HEK293 (cell line): Measurements from ENCODE around the gene ZBTB39.

ENCODE experiments used
- CTCF ChIP-seq: fragments of 450-650 bp; formaldehyde crosslinking; IDR thresholded peaks from 2 replicates; pipeline ENCODE4 v1.5.1; 2016; ENCODE audit warnings: missing biosample characterization, missing genetic modification characterization
- YY1 ChIP-seq: fragments of 450-650 bp; formaldehyde crosslinking; IDR thresholded peaks from 2 replicates; pipeline ENCODE4 v1.5.1; 2018; ENCODE audit warnings: missing biosample characterization, missing genetic modification characterization
- ZNF148 ChIP-seq: fragments of 450-650 bp; formaldehyde crosslinking; IDR thresholded peaks from 2 replicates; pipeline ENCODE4 v1.5.0; 2017; ENCODE audit warnings: missing biosample characterization, missing genetic modification characterization, borderline replicate concordance
- ZNF707 ChIP-seq: fragments of 450-650 bp; formaldehyde crosslinking; IDR thresholded peaks from 2 replicates; pipeline ENCODE4 v1.5.1; 2016; ENCODE audit warnings: missing biosample characterization, missing genetic modification characterization
- ZSCAN4 ChIP-seq: fragments of 450-650 bp; formaldehyde crosslinking; IDR thresholded peaks from 2 replicates; pipeline ENCODE4 v1.5.1; 2017; ENCODE audit warnings: missing biosample characterization, missing genetic modification characterization
- TF ChIP-seq, protein P1 (sequence below): fragments of 450-650 bp; formaldehyde crosslinking; conservative IDR thresholded peaks from 2 replicates; pipeline ENCODE4 v1.5.1; 2016; ENCODE audit warnings: low read depth, missing biosample characterization, missing genetic modification characterization

DNA sequence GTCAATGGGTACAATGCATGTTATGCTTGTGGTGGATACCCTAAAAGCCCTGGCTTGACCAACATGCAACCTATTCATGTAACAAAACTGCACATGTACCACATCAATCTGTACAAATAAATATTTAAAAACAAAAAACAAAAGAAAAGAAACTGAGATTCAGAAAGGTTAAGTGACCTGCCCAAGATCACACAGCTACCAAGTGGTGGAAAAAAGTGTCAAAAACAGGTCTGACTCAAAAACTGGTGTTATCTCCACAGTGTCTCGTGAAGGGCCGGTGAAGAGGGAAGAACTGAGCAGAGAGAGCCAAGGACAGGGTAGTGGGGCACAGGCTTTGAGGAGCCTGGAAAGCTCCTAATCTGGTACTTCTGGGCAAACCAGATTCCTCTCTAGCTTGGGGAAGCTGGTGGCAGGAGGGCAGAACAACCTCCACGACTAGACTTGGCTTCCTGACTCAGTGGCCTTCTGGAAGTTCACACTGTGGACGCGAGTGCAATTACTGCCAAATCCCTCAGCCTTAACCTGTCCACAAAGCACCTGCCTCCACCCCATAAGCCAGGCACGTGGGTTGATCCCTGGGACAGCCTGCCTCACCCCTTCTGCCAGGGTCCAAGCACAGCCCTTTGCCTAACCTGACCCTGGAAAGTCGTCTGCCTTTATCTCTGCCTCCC, 15.6 kb downstream of the ZBTB39 start:
- TF ChIP-seq ZNF707 (no peak), ZNF148 (tag by site-specific recombination) (no peak), CTCF (tag by site-specific recombination) (no peak), ZSCAN4 (tag by site-specific recombination) (no peak), YY1 (tag by site-specific recombination) (no peak)
- TF ChIP-seq, protein P1, sequence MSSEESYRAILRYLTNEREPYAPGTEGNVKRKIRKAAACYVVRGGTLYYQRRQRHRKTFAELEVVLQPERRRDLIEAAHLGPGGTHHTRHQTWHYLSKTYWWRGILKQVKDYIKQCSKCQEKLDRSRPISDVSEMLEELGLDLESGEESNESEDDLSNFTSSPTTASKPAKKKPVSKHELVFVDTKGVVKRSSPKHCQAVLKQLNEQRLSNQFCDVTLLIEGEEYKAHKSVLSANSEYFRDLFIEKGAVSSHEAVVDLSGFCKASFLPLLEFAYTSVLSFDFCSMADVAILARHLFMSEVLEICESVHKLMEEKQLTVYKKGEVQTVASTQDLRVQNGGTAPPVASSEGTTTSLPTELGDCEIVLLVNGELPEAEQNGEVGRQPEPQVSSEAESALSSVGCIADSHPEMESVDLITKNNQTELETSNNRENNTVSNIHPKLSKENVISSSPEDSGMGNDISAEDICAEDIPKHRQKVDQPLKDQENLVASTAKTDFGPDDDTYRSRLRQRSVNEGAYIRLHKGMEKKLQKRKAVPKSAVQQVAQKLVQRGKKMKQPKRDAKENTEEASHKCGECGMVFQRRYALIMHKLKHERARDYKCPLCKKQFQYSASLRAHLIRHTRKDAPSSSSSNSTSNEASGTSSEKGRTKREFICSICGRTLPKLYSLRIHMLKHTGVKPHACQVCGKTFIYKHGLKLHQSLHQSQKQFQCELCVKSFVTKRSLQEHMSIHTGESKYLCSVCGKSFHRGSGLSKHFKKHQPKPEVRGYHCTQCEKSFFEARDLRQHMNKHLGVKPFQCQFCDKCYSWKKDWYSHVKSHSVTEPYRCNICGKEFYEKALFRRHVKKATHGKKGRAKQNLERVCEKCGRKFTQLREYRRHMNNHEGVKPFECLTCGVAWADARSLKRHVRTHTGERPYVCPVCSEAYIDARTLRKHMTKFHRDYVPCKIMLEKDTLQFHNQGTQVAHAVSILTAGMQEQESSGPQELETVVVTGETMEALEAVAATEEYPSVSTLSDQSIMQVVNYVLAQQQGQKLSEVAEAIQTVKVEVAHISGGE (tag by site-specific recombination): no peak
